ENCODE results near the gene CCDC97. TPM values are rescaled to one million over a fixed set of nuclear protein-coding genes. Genes with fewer than 3 reads are reported as not detected.

The CCDC97 gene
- polyA plus RNA-seq, 1 donor from 2014 or later: 4.9 TPM

DNA sequence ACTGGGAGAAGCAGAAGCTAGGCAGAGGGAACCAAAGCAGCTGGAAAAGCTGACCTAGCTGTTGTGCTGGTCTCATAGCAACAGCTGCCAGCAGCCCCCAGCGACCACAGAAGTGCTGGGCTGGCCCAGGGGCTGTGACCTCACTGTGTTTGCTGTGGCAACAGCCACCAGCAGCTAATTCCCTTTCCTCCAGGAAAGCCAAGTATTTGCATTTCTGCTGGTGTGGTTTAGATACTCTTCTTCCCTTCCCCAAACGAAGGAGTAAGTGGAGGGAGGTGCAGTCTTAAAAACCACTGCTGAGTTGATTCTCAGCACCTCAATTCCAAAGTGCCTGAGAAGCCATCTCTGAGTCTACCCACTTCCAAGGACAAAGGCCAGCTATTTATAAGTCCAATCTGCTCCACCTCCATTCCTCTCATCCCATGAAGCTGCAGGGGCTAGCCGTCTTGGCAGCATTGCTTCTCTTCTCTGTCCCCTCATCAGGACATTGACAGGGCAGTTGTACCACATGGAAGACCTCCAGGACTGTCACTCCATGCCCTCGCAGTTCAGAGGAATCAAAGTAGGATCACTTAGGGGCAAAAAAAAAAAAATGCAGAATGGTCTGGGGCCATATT lies 11.5 kb upstream of the CCDC97 start:
- Histone ChIP-seq H3K27me3 (ENCODE audit: insufficient read depth, low read depth, low read length) (no peaks in the 10 kb centered on the region), H3K9me2 (ENCODE audit: insufficient read depth, low read length) (no peaks in the 10 kb centered on the region), H3F3A (ENCODE audit: insufficient read depth, low read length, poor library complexity, severe bottlenecking) (no peaks in the 10 kb centered on the region), H2AFZ (ENCODE audit: low read depth, low read length) (no peak overlapping the region), H3K9ac (ENCODE audit: low read length) (no peak overlapping the region), H3K4me2 (ENCODE audit: low read length) (no peak overlapping the region), H3K9me3 (ENCODE audit: low read length) (no peaks in the 10 kb centered on the region), H4K20me1 (ENCODE audit: insufficient read depth) (no peaks in the 10 kb centered on the region), H3K36me3 (ENCODE audit: insufficient read depth, low read length) (peaks cover 7% of the 10 kb centered on the region), H3K4me3 (ENCODE audit: low read length) (no peak overlapping the region), H3K27ac (ENCODE audit: low read length) (peak overlapping the region; percentile 57), H3K79me2 (replicated peaks; ENCODE audit: insufficient read depth, low read length) (no peaks in the 10 kb centered on the region)
- TF ChIP-seq CTCF (IDR thresholded peaks at IDR 0.05; ENCODE audit: poor library complexity, severe bottlenecking): no peak
- TF ChIP-seq EP300 (conservative IDR thresholded peaks at IDR 0.05; ENCODE audit: poor library complexity, severe bottlenecking): peak; percentile 17

DNA sequence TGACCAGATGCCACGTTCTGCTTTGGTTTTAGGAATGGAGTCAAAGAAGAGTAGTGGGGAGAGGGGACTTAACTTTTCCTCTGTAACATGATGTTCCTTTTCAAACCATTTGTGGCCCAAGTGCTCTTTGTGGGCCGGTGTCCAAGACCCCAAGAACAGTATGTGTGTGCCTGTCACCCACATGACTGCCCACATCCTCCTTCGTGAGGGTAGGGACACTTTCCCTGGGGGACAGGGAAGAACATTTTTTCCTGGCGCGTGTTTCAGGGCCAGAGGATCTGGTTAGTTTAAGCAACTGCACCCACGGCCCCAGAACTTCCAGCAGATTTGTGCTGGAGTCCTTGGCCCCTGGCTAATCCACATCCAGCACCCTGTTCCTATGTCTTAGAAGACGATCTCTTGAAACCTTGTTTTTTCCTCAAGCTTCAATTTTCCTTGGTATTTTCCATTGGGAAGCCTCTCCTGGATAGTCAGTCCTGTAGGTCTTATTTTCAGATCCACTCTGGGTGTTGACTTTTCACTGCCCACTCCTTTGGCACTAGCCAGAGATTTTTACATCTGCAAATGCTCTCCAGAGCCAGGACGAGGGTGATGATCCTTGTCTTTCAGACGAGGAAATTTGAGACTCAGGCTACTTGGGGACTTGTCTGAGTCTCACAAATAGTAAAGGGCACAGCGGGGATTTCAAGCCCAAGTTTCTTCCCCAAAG lies 10.8 kb upstream of the CCDC97 start:
- H3K4me2 ChIP-seq (ENCODE audit: low read length): no peak overlapping the region
- H3K9ac ChIP-seq (ENCODE audit: low read length): no peak overlapping the region
- H2AFZ ChIP-seq (ENCODE audit: low read depth, low read length): no peak overlapping the region
- peaks cover 4% of the 10 kb centered on the region for H3K36me3 ChIP-seq (ENCODE audit: insufficient read depth, low read length)
- H4K20me1 ChIP-seq (ENCODE audit: insufficient read depth): no peaks in the 10 kb centered on the region
- no peaks in the 10 kb centered on the region for H3K9me2 ChIP-seq (ENCODE audit: insufficient read depth, low read length)
- H3K9me3 ChIP-seq (ENCODE audit: low read length): no peaks in the 10 kb centered on the region
- TF ChIP-seq POLR2AphosphoS5 (IDR thresholded peaks at IDR 0.05): no peak
- H3K27ac ChIP-seq (ENCODE audit: low read length): peak overlapping the region; percentile 51
- no peaks in the 10 kb centered on the region for H3K27me3 ChIP-seq (ENCODE audit: insufficient read depth, low read depth, low read length)
- no peak overlapping the region for H3K4me3 ChIP-seq (ENCODE audit: low read length)
- H3F3A ChIP-seq (ENCODE audit: insufficient read depth, low read length, poor library complexity, severe bottlenecking): no peaks in the 10 kb centered on the region
- no peaks in the 10 kb centered on the region for H3K79me2 ChIP-seq (replicated peaks; ENCODE audit: insufficient read depth, low read length)

- no peak for TF ChIP-seq SMC3 (conservative IDR thresholded peaks at IDR 0.05; ENCODE audit: poor library complexity)
- no peak for TF ChIP-seq RAD21 (conservative IDR thresholded peaks at IDR 0.05)
- Histone ChIP-seq H3F3A (ENCODE audit: insufficient read depth, low read length, poor library complexity, severe bottlenecking) (no peaks in the 10 kb centered on the region), H3K9ac (ENCODE audit: low read length) (no peak overlapping the region), H3K9me3 (ENCODE audit: low read length) (no peaks in the 10 kb centered on the region), H3K27me3 (ENCODE audit: insufficient read depth, low read depth, low read length) (no peaks in the 10 kb centered on the region), H3K27ac (ENCODE audit: low read length) (no peak overlapping the region), H3K4me3 (ENCODE audit: low read length) (no peak overlapping the region), H3K9me2 (ENCODE audit: insufficient read depth, low read length) (no peaks in the 10 kb centered on the region), H3K4me2 (ENCODE audit: low read length) (no peak overlapping the region), H2AFZ (ENCODE audit: low read depth, low read length) (no peak overlapping the region), H4K20me1 (ENCODE audit: insufficient read depth) (no peaks in the 10 kb centered on the region), H3K79me2 (replicated peaks; ENCODE audit: insufficient read depth, low read length) (no peaks in the 10 kb centered on the region), H3K36me3 (ENCODE audit: insufficient read depth, low read length) (no peaks in the 10 kb centered on the region)
Observed at GRCh38 chr19:41299755-41300089, 10.2 kb upstream of the CCDC97 start.

GRCh38 chr19:41300555-41300954 lies 9.4 kb upstream of the CCDC97 start:
- H3K27me3 ChIP-seq (ENCODE audit: insufficient read depth, low read depth, low read length): no peaks in the 10 kb centered on the region
- no peak overlapping the region for H3K4me3 ChIP-seq (ENCODE audit: low read length)
- H2AFZ ChIP-seq (ENCODE audit: low read depth, low read length): no peak overlapping the region
- H3K4me2 ChIP-seq (ENCODE audit: low read length): no peak overlapping the region
- H3K9me3 ChIP-seq (ENCODE audit: low read length): no peaks in the 10 kb centered on the region
- H3K79me2 ChIP-seq (replicated peaks; ENCODE audit: insufficient read depth, low read length): no peaks in the 10 kb centered on the region
- TF ChIP-seq EZH2 (IDR thresholded peaks at IDR 0.05; ENCODE audit: borderline replicate concordance, insufficient read depth, low read length, poor library complexity, severe bottlenecking) (no peak), MXI1 (conservative IDR thresholded peaks at IDR 0.05; ENCODE audit: poor library complexity, severe bottlenecking) (no peak), SMC3 (conservative IDR thresholded peaks at IDR 0.05; ENCODE audit: poor library complexity) (no peak), EP300 (conservative IDR thresholded peaks at IDR 0.05; ENCODE audit: poor library complexity, severe bottlenecking) (no peak), REST (IDR thresholded peaks at IDR 0.05; ENCODE audit: borderline replicate concordance) (no peak), POLR2AphosphoS5 (IDR thresholded peaks at IDR 0.05) (no peak), RAD21 (conservative IDR thresholded peaks at IDR 0.05) (no peak), TAF1 (IDR thresholded peaks at IDR 0.05; ENCODE audit: low read depth) (no peak), CTCF (IDR thresholded peaks at IDR 0.05; ENCODE audit: poor library complexity, severe bottlenecking) (no peak)
- no peaks in the 10 kb centered on the region for H3F3A ChIP-seq (ENCODE audit: insufficient read depth, low read length, poor library complexity, severe bottlenecking)
- no peak overlapping the region for H3K27ac ChIP-seq (ENCODE audit: low read length)
- H4K20me1 ChIP-seq (ENCODE audit: insufficient read depth): no peaks in the 10 kb centered on the region
- no peaks in the 10 kb centered on the region for H3K36me3 ChIP-seq (ENCODE audit: insufficient read depth, low read length)
- H3K9ac ChIP-seq (ENCODE audit: low read length): no peak overlapping the region
- H3K9me2 ChIP-seq (ENCODE audit: insufficient read depth, low read length): no peaks in the 10 kb centered on the region

Data from neural cell (in vitro differentiated cells).